Fibroblast of peridontal ligament (primary cell): ENCODE data around the gene IQCC.

Experiments used
- DNase-seq: peaks from one replicate; pipeline ENCODE4 v3.0.0-alpha.2; 2010; ENCODE audit errors: extremely low read depth

The IQCC gene

DNA sequence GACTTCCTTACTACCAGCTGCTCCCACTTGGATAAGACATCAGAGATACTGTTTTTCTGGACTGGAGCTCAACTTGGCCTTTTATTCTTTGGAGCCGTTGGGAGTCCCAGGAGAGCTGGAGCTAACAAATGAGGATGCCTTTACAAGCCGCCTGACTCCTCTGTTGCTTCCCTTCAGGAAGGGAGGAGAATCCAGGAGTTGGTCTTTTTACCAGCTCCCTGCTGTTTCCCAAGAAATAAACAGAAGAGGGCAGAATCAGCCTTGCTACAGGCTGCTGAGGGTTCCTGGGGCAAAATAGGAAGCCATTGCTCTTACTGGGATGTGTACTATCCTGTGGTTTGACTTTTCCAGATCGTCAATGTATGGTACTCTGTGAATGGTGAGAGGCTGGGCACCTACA lies 18.2 kb downstream of the IQCC start:
- DNase-seq, result no peak

- no peak for DNase-seq
Measured at GRCh38 chr1:32224285-32224684, 18.8 kb downstream of the IQCC start.

GRCh38 chr1:32228771-32229170 lies 23.3 kb downstream of the IQCC start:
- DNase-seq, result no peak

GRCh38 chr1:32231843-32232432 lies 26.5 kb downstream of the IQCC start:
- no peak for DNase-seq

GRCh38 chr1:32232558-32233304 lies 27.3 kb downstream of the IQCC start:
- no peak for DNase-seq

DNA sequence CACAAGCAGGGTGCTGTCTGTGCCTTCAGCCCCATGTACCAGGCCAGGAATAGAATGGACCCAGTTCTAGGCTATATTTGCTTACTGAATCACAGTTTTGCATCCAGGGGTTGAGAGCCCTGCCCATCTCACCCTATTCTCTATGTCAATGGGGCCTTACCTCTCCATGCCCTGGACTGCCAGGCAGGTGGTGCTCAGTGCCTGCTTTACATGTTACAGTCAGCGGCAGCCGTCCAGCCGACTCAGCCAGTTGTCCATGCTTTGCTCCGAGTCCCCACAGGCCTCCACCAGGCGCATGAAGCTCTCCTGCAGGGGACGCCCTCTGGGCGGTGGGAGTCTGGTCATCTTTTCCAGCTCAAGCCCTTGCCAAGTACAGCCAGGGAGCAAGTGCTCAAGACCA lies 29.3 kb downstream of the IQCC start:
- no peak for DNase-seq

DNA sequence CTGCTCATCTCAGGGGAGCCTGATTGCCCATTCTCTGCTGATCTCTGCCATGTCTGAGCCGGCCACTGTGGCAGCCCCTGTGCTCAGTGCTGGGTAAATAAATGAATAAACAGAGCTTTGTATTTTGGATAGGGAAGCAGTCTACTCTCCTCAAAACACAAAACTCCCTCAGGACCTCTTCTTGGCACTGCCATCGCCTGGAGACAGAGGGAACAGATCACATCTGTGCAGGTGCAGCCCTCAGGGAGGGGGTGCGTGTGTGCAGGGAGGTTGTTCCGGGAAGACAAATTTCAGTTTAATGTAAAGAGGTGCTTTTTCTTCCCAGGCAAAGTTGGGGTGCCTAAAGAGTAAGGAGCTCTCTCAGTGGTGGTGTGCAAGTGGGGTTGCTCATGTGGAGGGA lies 33.9 kb downstream of the IQCC start:
- DNase-seq, result no peak

DNA sequence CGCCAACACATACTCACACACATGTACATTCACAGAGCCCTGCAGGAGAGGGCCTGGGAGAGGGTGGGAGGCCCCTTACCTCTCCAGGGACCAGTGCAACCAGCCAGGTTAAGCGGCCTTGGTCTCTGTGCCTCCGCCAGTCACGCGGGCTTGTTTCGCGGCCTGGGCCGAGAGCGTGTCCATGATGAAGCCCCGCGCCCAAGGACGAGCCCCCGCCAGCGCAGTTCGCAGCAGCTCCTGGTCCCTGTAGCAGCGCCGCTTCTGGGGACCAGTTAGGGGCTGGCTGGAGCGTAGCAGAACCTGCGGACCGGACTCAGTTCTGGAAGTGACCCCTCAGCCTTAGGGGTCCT lies 34.3 kb downstream of the IQCC start:
- DNase-seq, result no peak

- peak; percentile 52 for DNase-seq
Measured at GRCh38 chr1:32240140-32240951, 34.9 kb downstream of the IQCC start.

- peak; percentile 53 for DNase-seq
Measured at GRCh38 chr1:32241001-32241763, 35.7 kb downstream of the IQCC start.

DNA sequence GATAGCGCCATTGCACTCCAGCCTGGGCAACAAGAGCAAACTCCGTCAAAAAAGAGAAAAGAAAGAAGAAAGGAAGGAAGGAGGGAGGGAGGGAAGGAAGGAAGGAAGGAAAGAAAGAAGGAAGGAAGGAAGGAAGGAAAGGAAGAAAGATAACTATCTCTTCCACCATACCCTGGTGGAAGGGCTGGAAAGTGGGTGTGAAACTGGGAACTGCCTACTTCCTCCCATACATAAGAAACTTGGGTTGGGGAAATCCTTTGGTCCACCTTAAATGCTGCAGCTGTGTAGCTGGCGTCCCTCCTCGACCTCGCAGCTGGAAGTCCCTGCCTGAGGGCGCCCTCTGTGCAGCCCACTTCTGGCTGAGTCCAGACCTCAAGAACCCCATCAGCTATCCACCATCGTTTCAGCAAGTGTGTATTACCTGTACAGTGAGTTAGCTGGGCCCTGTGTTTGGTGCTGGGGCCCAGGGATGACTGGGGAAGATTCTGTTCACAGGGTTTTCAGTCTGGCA lies 36.9 kb downstream of the IQCC start:
- DNase-seq, result peak; percentile 20

DNA sequence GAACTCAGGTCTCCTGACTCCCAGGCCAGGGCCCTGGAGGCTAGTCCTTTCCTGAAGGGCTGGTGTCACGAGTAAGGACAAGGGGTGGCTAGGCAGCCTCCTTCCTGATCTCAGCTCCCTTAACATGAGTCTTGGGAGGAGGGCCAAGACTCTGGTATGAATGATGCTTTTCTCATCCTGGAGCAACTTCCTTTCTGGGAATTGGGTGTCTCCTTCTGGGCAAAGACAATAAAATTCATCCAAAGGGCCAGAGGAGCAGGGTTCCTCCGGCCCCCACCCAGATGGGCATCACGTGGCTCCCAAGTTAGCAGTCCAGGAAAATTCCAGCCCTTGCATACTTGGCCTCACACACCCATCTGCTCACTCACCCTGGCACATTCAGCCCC lies 41.4 kb downstream of the IQCC start, which contains the start of gene FAM167B:
Gene FAM167B (plus strand): TSS at position 335 of the 386 bp plus-strand sequence. CDS start 200 bp downstream, outside the sequence.
- peak; percentile 90 for DNase-seq

GRCh38 chr1:32247452-32247851 lies 42.0 kb downstream of the IQCC start:
- DNase-seq, result no peak

GRCh38 chr1:32247983-32248889 lies 42.8 kb downstream of the IQCC start:
- peak; percentile 49 for DNase-seq

GRCh38 chr1:32249831-32250525 lies 44.5 kb downstream of the IQCC start:
- DNase-seq, result no peak

GRCh38 chr1:32250893-32251716 lies 45.6 kb downstream of the IQCC start, which contains the start of gene LCK:
Gene LCK, plus strand, starts transcription at chr1:32251265. Its CDS starts 23,065 bp downstream, at chr1:32274330.
- no peak for DNase-seq

- DNase-seq, result no peak
Measured at GRCh38 chr1:32255072-32256071, 49.9 kb downstream of the IQCC start.
